Osteoblast (primary cell): ENCODE data around the gene NSD2. TPM values are rescaled to one million over a fixed set of nuclear protein-coding genes. Genes with fewer than 3 reads are reported as not detected.

Experiments
- DNase-seq: peaks from one replicate; pipeline ENCODE4 v3.0.0; 2011; ENCODE audit warnings: low spot score, mixed read lengths; ENCODE audit not compliant: insufficient read length; ENCODE audit errors: missing footprints
- H2AFZ ChIP-seq: 2 replicates; pipeline ENCODE4 v1.6.0; 2011; ENCODE audit warnings: mild to moderate bottlenecking, low read length
- H3K27ac ChIP-seq: 2 replicates; pipeline ENCODE4 v1.5.1; 2011; ENCODE audit warnings: mild to moderate bottlenecking, low read depth, low read length, moderate library complexity
- H3K27me3 ChIP-seq: 2 replicates; pipeline ENCODE4 v1.6.0; 2012; ENCODE audit warnings: mild to moderate bottlenecking, control low read depth, inconsistent platforms, low read length, moderate library complexity; ENCODE audit not compliant: insufficient read depth
- H3K36me3 ChIP-seq: 2 replicates; pipeline ENCODE4 v1.5.1; 2011; ENCODE audit warnings: mild to moderate bottlenecking, low read length, control low read depth, moderate library complexity; ENCODE audit not compliant: insufficient read depth
- H3K4me1 ChIP-seq: 2 replicates; pipeline ENCODE4 v1.5.1; 2011; ENCODE audit warnings: mild to moderate bottlenecking, low read length, control low read depth, moderate library complexity; ENCODE audit not compliant: insufficient read depth
- H3K4me2 ChIP-seq: 2 replicates; pipeline ENCODE4 v1.6.0; 2011; ENCODE audit warnings: mild to moderate bottlenecking, low read length; ENCODE audit not compliant: insufficient read depth
- H3K4me3 ChIP-seq: fragments of 200-600 bp; sonication (generic); 3 replicates; pipeline ENCODE4 v1.5.1; 2012; ENCODE audit warnings: mild to moderate bottlenecking, low read length, inconsistent platforms; ENCODE audit not compliant: insufficient read depth
- H3K79me2 ChIP-seq: 2 replicates; pipeline ENCODE4 v1.6.0; 2012; ENCODE audit warnings: mild to moderate bottlenecking, low read length, control low read depth, inconsistent platforms; ENCODE audit not compliant: insufficient read depth
- H3K9me3 ChIP-seq: 2 replicates; pipeline ENCODE4 v1.5.1; 2011; ENCODE audit warnings: low read depth, low read length, control low read depth
- H4K20me1 ChIP-seq: 2 replicates; pipeline ENCODE4 v1.6.0; 2012; ENCODE audit warnings: mild to moderate bottlenecking, low read length, control low read depth; ENCODE audit not compliant: insufficient read depth
- total RNA-seq: library from RNA; depleted of rRNA; stranded (reverse); fragments of >200 nt; gene quantifications from 2 replicates; pipeline ENCODE4 v1.2.3, GENCODE V29; 2012
- TF ChIP-seq, protein P1 (sequence below): IDR thresholded peaks from 2 replicates; pipeline ENCODE4 v1.5.1; 2011; ENCODE audit warnings: mild to moderate bottlenecking, low read depth, low read length, moderate library complexity; ENCODE audit errors: extremely low read depth

The NSD2 gene
- total RNA-seq, 1 donor = 58.6 TPM

DNA sequence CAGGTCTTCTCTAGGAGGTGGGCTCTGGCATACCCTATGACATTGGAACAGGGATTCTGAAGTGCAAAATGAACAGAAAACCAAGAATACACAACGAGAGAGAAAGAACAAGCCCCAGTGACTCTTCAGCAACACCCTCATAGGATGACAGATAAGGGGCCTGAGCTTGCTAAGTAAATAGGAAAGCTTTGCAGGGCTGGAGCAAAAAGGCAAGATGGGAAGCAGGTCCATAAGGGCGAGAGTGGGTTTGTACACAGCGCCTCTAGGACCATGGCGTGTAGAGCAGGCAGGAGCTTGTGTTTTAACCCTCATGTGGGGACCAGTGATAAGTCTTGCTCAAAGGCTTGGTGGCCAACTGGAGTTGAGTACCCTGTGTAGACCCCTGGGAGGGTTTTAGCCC lies 91.8 kb downstream of the NSD2 start:
- no peak for DNase-seq
- Histone ChIP-seq H3K4me1 (peaks cover 3% of the 10 kb centered on the region), H3K4me3 (no peak overlapping the region), H3K4me2 (no peak overlapping the region), H3K79me2 (peaks cover 38% of the 10 kb centered on the region), H3K27me3 (no peaks in the 10 kb centered on the region), H4K20me1 (peaks cover 3% of the 10 kb centered on the region), H3K36me3 (peaks cover 51% of the 10 kb centered on the region), H2AFZ (no peak overlapping the region), H3K9me3 (no peaks in the 10 kb centered on the region), H3K27ac (no peak overlapping the region)
- TF ChIP-seq, protein P1, sequence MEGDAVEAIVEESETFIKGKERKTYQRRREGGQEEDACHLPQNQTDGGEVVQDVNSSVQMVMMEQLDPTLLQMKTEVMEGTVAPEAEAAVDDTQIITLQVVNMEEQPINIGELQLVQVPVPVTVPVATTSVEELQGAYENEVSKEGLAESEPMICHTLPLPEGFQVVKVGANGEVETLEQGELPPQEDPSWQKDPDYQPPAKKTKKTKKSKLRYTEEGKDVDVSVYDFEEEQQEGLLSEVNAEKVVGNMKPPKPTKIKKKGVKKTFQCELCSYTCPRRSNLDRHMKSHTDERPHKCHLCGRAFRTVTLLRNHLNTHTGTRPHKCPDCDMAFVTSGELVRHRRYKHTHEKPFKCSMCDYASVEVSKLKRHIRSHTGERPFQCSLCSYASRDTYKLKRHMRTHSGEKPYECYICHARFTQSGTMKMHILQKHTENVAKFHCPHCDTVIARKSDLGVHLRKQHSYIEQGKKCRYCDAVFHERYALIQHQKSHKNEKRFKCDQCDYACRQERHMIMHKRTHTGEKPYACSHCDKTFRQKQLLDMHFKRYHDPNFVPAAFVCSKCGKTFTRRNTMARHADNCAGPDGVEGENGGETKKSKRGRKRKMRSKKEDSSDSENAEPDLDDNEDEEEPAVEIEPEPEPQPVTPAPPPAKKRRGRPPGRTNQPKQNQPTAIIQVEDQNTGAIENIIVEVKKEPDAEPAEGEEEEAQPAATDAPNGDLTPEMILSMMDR = no peak

DNA sequence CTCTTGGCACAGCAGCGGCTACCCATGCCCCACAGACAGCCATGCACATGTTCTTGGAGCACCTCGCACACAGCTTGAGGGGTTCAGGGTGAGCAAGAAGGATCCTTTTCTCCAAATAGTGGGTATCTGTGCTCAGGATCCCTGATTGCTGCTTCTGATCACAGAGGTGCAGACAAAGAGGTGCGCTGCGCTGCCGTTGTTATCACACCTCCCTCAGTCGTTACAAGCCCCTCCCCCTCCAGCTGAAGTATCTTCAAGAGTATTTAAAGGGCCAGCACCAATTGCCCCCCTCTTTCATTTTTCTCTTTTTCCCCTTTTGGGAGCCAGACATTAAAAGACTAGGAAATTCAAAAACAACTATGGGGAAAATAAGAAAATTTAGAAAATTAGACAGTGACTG lies 93.2 kb downstream of the NSD2 start:
- Histone ChIP-seq H3K9me3 (no peaks in the 10 kb centered on the region), H3K4me3 (no peak overlapping the region), H2AFZ (no peak overlapping the region), H3K36me3 (peaks cover 48% of the 10 kb centered on the region), H3K4me2 (no peak overlapping the region), H3K27ac (no peak overlapping the region), H3K79me2 (peaks cover 38% of the 10 kb centered on the region), H3K4me1 (peaks cover 3% of the 10 kb centered on the region), H4K20me1 (no peaks in the 10 kb centered on the region), H3K27me3 (no peaks in the 10 kb centered on the region)
- no peak for DNase-seq
- TF ChIP-seq, protein P1 = no peak

DNA sequence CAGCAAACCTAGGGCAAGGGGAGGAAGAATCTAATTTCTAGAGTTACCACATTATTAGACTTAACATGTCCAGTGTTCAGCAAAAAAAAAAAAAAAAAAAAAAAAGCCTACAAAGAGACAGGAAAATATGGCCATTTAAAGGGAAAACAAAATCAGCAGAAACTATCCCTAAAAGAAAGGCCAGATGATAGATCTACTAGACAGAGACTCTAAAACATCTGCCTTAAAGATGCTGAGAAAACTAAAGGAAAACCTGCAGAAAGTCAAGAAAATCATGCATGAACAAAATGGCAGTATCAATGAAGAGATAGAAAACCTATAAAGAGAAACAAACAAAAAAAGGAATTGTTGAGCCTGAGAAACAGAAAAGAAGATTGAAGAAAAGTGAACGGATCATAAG lies 93.8 kb downstream of the NSD2 start:
- Histone ChIP-seq H4K20me1 (no peaks in the 10 kb centered on the region), H3K4me3 (no peak overlapping the region), H2AFZ (no peak overlapping the region), H3K4me1 (peaks cover 3% of the 10 kb centered on the region), H3K36me3 (peaks cover 49% of the 10 kb centered on the region), H3K79me2 (peaks cover 38% of the 10 kb centered on the region), H3K27me3 (no peaks in the 10 kb centered on the region), H3K4me2 (no peak overlapping the region), H3K9me3 (no peaks in the 10 kb centered on the region), H3K27ac (no peak overlapping the region)
- TF ChIP-seq, protein P1 = no peak
- DNase-seq = no peak

DNA sequence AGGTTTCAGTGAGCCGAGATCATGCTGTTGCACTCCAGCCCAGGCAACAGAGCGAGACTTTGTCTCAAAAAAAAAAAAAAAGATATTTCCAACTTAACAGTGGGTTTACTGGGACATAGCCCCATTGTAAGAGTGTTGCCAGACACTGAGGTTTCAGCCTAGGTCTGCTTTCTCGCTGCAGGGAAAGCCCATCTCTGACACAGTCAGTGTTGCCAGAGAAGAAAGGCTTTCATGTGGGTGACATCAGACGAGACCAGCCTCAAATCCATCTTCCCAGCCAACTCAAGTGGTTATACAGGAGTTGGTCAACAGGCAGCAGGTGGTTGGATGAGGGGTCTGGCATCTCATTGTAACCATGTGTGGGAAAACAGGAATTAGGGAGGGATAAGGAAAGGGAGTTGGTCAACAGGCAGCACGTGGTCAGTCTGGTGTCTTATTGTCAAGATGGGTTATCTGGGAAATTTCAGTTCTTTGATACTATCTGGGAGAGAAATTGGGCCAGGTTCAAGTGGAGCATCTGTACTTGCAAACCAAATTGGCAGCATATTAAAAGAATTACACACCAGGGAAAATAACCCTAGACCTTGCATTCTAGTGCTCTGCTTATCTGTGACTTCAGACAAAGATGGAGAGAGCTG lies 96.4 kb downstream of the NSD2 start:
- Histone ChIP-seq H4K20me1 (no peaks in the 10 kb centered on the region), H2AFZ (no peak overlapping the region), H3K4me2 (no peak overlapping the region), H3K4me3 (no peak overlapping the region), H3K27ac (no peak overlapping the region), H3K4me1 (no peaks in the 10 kb centered on the region), H3K36me3 (peaks cover 47% of the 10 kb centered on the region), H3K79me2 (peaks cover 37% of the 10 kb centered on the region), H3K27me3 (no peaks in the 10 kb centered on the region), H3K9me3 (no peaks in the 10 kb centered on the region)
- TF ChIP-seq, protein P1 = no peak
- no peak for DNase-seq
